NCI-H2107 (cell line): Measurements from ENCODE around the gene NCMAP.
"Not testable (repeated sequence)": the region's sequence is repeated elsewhere in the genome, so short reads cannot be mapped to it uniquely, and the experiment has no call there.

Experiments used
- DNase-seq: peaks from one replicate; lab custom pipeline; 2025; lab: John Stamatoyannopoulos, UW

NCMAP gene

DNA sequence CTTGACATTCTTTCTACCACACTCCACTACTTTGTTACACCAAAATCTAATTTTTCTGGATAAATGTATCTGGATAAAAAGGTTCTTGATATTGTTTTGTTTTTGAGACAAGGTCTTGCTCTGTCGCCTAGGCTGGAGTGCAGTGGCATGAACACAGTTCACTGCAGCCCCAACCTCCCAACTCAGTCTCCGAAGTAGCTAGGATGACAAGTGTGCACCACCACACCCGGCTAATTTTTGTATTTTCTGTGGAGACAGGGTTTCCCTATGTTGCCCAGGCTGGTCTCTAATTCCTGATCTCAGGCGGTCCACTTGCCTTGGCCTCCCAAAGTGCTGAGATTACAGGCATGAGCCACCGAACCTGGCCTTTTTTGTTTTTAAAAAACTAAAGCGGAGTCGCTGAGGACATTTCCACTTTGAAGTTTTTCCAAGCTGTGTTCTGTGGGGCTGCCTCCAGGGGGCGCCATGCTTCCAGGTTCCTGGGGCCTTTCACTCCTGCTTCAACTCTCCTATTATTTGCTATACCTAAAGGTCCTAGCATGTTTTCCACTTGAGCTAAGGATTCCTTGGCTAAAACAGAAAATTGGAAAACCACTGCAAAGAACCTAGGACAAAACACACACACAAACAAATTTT, 14.1 kb upstream of the NCMAP start:
- no peak for DNase-seq

DNA sequence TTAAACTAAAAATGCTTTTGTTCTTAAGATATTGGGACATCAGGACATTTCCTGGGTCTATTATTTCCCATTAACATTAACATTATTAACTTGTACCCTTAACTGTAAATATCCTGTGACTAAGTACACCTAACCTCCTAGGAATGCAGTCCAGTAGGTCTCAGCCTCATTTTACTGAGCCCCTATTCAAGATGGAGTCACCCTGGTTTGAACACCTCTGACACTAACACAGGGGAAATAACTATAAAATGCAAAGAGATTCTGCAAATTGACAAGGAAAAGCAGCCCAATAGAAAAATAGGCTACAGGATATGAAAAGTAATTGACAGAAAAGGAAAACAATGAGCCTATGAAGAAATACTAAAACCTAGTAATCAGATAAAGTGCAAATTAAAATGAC, 11.6 kb upstream of the NCMAP start:
- no peak for DNase-seq

GRCh38 chr1:24545662-24546061, 10.2 kb upstream of the NCMAP start:
- no peak for DNase-seq

GRCh38 chr1:24547195-24547594, 8.7 kb upstream of the NCMAP start:
- DNase-seq: no peak

DNA sequence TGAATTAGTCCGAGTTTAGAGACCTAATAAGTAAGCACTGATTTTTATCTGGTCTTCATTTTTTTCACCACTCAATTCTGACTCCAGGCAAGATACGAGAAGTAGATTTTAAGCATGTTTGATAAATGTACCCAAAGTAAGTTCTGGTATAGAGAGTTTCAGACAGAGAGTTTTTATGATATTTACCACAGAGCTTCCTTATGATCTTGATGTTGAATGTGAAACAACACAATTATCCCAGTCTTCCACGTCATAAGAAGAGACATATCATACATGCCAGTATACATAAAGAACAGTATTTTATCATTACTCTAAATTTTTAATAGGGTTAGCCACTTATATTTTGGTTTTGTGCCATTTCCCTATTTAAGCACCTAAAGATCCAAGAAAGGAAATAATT, 7.8 kb upstream of the NCMAP start:
- DNase-seq: no peak

GRCh38 chr1:24549210-24549609, 6.7 kb upstream of the NCMAP start:
- not testable (repeated sequence) for DNase-seq

GRCh38 chr1:24551290-24551959, 4.5 kb upstream of the NCMAP start:
- no peak for DNase-seq

GRCh38 chr1:24551960-24552571, 3.8 kb upstream of the NCMAP start:
- DNase-seq: no peak

GRCh38 chr1:24553931-24554330, 2.0 kb upstream of the NCMAP start:
- DNase-seq: no peak

DNA sequence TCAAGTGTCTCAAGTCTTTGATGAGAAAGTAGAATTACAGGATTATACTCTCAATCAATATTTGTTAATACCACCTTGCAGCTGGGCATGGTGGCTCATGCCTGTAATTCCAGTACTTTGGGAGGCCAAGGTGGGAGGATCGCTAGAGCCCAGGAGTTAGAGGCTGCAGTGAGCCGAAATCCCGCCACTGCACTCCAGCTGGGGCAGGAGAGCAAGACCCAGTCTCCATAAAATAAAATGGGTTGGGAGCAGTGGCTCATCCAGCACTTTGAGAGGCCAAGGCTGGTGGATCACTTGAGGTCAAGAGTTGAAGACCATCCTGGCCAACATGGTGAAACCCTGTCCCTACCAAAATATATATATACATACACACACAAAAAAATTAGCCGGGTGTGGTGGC, 1.2 kb upstream of the NCMAP start:
- no peak for DNase-seq

DNA sequence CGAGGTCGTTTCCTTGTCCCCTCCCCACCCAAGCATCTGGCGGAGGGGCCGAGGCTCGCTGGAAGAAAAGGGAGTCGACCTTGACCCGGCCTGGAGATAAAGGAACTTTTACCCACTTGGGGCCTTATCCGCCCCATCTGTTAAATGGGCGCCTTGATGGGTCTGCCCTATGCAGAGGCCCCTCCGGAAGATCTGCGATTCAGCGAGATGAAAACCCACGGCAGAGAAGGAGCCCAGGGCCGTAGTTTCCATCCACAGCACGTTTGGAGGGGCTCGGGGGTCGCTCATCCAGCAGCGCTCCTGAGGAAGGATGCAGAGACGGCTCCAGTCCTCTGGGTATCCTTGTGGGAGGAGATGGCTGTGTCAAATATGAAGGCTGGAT, 518 bp downstream of the NCMAP start:
- no peak for DNase-seq

DNA sequence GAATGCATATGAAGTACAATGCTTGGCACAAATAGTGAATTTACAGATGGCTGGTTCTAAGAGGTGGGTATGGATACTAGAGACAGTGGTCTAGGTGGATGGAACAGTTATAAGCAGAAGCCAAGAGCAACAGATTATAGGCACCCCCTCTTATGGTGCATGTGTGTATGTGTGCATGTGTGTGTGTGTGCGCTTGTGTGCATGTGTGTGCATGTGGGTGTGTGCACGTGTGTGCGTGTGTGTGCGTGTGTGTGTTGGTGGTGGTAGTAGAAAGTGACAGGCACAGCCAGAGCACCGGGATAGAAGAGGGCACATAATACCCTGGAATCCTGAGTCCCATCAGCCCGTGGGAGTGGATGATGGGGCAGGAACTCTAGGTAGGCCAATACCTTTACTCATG, 1.3 kb downstream of the NCMAP start:
- DNase-seq: no peak

DNA sequence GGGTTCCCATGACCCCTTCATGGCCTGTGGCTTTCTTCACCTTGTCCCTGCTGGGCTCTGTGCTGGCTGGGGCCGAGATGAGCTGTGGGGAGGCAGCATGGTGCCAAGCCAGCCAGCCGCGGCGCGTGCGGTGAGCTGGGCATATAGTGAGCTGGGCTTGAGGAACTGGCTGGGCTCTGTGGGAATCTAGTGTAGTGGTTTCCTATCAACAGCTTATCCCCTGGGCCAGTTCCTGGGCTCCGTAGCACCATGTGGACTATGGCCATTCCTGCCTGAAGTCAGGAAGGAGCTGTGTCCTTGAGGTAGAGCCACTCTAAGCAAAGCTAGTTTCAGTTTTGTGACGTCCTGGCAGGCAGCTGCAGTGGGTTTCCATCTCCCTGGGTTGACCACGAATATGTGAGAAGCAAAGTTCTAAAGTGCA, 1.8 kb downstream of the NCMAP start:
- DNase-seq: no peak

DNA sequence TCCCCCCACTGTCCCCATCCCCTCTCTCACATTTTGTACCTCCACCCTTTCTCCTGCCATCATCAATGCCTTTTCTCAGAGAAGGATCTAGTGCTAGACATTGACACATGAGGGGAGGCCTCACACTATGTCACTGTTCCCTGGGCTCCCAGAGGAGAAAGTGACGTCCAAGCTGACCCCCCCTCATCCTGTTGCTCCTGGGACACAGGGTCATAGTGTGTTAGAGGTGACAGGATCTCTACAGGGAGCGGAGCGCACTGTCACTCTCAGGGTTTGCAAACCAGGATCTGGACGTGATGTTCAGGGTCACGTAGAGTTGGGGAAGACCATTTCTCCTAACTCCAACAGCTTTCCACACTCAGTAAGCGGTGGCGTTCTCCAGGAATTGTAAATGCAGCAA, 2.6 kb downstream of the NCMAP start:
- no peak for DNase-seq

GRCh38 chr1:24558902-24559791, 3.3 kb downstream of the NCMAP start:
- DNase-seq: no peak

DNA sequence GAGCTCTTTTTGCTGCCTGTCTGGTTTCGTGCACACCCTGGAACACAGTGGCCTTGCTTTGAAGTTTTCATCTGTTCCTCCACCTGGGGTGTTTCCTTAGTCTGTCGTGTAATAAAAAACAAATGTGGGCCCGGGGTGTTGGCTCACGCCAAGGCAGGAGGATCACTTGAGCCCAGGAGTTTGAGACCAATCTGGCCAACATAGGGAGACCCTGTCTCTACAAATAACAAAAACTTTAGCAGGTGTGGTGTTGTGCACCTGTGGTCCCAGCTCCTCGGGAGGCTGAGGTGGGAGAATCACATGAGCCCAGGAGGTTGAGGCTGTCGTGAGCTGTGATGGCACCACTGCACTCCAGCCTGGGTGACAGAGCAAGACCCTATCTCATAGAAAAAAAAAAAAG, 4.5 kb downstream of the NCMAP start:
- no peak for DNase-seq

- no peak for DNase-seq
Measured at GRCh38 chr1:24562625-24563024, 6.7 kb downstream of the NCMAP start.

GRCh38 chr1:24564695-24565094, 8.8 kb downstream of the NCMAP start:
- no peak for DNase-seq

DNA sequence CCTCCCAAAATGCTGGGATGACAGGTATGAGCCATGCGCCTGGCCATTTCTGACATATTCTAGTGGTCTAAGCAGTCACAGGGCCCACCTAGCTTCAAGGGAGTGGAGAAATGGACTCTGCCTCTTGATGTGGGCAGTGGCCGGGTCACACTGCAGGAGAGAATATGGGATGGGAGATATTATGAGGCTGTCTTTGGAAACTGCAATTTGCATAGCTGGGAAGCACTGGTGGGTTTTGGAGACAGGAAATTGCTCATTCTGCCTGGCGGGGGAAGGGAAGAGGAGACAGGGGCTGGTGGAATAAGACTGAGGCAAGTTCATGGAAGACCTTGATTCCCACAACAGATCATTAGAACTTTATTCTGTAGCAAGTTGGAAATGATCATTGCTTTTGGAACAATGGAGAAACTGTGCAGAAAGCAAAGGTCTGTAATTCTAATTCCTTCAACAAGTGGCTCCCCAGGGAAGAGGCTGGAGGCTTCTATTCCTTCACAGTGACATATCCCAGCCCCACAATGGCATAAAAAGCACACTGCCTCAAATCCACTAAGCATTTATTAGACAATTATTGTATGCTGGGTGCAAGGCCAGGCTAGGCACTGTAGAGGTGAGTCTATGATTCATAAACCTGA, 10.5 kb downstream of the NCMAP start:
- no peak for DNase-seq

GRCh38 chr1:24567792-24568388, 12.0 kb downstream of the NCMAP start:
- no peak for DNase-seq

- no peak for DNase-seq
Measured at GRCh38 chr1:24568475-24568874, 12.6 kb downstream of the NCMAP start.
